GM08714 (cell line): ENCODE results near the gene SF3B6.

Experiments
- H3K4me3 ChIP-seq: fragments of 200-500 bp; sonication (Bioruptor generic); 2 replicates; pipeline ENCODE4 v1.5.1; 2014; ENCODE audit warnings: mild to moderate bottlenecking, low read length, inconsistent platforms
- ZNF274 ChIP-seq: IDR thresholded peaks from 2 replicates; pipeline ENCODE4 v1.6.1; 2012; ENCODE audit warnings: mild to moderate bottlenecking, low read depth, low read length

Gene SF3B6

DNA sequence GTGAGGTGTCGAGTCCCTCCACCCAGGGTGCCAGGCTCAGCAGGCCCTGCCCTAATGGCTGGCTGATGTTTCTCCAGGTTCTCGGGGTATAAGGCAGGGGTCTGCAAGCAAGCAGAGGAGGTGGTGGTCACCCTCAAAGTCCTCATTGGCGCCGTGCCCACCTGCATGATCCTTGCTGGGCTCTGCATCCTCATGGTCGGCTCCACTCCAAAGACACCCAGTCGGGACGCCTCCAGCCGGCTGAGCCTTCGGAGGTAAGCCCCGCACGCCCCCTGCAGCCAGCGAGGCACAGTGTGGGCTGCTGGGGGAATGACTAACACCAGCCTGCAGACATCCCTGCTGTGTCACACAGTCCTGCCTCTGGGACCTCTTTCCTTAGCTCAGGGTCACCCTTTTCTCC is 52.1 kb downstream of the SF3B6 start:
- H3K4me3 ChIP-seq: no peak overlapping the region
- no peak for TF ChIP-seq ZNF274

DNA sequence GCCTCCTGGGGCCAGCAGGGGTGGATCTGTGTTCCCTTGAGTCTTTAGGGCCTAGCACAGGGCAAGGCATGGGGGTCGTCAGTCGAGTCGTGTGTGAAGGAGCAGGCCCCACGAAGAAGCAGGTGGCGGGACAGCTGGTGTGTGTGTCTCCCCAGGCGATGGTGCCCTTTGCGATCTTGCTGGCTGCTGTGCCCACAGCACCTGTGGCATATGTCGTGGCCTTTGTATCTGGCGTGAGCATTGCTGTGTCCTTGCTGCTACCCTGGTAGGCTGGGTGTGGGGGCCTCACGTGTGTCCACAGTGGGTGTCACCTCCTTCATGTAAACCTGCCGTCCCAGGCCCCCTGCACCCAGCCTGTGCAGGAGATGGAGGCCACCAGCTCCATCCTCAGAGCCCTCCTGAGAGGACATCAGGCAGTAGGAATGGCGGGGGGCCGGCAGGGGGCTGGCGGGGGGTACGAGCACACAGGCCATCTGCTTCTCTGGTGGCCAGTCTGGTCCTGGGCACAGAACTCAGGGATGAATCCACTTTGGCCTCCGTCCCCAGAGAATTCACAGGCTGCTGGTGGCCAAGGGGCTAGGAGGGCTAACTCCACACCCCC is 53.1 kb downstream of the SF3B6 start:
- no peak for TF ChIP-seq ZNF274
- no peak overlapping the region for H3K4me3 ChIP-seq

DNA sequence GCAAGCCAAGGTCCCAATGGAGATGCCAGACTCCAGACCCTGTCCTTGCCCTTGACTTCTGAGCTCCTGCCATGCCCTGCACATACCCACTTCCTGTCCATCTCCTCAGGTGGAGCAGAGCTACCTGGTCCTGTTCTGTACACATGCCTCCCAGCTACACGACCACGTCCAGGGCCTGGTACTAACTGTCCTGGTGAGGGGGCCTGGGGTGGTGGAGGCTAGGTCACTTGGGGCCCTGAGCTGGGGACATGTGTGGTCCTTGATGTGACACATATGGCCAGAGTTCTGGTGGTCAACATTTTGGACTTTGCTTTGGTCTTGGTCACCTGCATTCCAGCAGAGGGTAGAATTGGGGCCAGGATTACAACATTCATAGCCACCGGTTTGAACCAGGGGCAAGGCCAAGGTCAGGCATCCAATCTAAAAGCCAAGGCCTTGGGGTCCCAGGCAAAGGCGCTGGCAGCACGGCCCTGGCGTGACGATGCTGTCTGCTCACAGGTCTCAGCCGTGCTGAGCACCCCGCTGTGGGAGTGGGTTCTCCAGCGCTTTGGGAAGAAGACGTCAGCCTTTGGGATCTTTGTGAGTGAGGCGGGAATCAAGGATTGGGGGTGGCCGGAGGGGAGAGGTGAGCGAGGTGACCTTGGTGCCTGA is 53.7 kb downstream of the SF3B6 start:
- no peak overlapping the region for H3K4me3 ChIP-seq
- no peak for TF ChIP-seq ZNF274

DNA sequence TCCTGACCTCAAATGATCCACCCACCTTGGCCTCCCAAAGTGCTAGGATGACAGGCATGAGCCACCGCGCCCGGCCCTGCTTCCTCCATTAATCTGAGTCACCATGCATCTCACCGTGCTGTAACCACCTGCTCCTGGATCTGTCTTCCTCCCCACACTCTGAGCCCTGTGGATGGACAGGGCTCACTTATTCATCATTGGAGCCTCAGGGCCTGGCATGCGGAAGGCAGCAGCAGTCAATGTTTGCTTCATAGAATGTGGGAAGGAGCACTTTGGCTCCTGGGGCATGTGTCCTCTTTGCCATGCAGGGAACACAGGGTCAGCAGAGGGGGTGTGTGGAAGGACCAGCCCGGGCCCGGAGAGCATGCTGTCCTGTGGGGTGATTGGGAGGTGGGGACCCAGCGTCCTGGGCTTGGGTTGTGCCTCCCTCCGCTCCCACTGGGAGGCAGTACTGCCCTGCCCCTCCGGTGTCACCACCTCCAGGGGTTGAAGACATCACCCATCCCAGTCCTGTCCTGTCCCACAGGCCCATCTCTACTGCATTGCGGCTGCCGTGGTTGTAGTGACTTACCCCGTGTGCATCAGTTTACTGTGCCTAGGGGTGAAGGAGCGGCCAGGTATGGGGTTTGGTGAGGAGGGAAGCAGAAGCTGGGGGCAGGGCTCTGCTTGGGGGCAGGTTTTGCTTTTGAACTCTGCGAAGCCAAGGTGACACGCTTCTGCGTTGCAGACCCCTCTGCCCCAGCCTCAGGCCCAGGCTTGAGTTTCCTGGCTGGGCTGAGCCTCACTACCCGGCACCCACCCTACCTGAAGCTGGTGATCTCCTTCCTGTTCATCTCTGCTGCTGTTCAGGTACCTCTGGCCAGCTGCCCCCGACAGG is 54.8 kb downstream of the SF3B6 start:
- no peak for TF ChIP-seq ZNF274
- no peak overlapping the region for H3K4me3 ChIP-seq

DNA sequence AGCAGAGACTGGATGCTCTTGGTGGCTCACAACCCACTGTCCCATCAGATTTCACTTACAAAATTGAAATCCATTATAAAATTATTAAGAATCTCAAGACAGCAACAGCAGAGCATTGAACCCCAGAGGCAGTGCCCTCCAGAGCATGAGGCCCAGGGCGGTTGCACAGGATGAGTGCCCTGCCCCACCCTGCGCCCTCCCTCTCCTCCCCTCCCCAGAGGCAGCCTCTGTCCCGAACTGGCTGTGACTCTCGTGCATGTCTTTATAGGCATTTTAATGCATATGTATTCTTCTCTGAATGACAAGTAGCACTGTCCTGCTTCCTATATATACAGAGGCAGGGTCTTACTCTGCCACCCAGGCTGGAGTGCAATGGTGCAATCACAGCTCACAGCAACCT is 55.9 kb downstream of the SF3B6 start:
- no peak for TF ChIP-seq ZNF274
- no peak overlapping the region for H3K4me3 ChIP-seq

DNA sequence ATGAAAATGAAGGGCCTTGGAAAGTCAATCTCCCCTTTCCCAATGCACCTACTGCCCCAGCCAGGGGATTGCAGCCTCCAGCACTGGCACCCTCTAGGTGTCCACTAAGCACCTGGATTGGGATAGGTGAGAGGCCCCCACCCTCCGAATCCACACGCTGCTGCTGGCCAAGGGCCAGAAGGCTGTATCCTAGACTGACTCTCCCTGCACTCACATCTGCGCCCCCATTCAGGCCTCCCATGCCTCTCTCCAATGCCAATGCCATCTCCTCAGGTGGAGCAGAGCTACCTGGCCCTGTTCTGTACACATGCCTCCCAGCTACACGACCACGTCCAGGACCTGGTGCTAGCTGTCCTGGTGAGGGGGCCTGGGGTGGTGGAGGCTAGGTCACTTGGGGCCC is 56.4 kb downstream of the SF3B6 start:
- TF ChIP-seq ZNF274: no peak
- H3K4me3 ChIP-seq: no peak overlapping the region

DNA sequence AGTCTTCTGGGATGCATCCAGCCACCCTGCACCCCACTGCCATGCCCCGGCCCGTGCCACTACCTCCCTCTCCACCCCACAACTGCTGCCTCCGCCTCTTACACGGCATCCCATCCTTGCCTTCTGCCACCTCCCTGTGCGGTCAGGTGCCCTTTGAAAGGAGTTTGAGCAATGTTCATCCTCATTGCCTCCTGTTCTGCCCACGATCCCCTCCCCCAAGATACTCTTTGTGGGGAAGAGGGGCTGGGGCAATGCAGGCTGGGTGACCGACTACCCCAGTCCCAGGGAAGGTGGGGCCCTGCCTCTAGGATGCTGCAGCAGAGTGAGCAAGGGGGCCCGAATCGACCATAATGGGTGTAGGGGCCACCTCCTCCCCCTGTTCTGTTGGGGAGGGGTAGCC is 57.9 kb downstream of the SF3B6 start:
- no peak for TF ChIP-seq ZNF274
- H3K4me3 ChIP-seq: no peak overlapping the region

DNA sequence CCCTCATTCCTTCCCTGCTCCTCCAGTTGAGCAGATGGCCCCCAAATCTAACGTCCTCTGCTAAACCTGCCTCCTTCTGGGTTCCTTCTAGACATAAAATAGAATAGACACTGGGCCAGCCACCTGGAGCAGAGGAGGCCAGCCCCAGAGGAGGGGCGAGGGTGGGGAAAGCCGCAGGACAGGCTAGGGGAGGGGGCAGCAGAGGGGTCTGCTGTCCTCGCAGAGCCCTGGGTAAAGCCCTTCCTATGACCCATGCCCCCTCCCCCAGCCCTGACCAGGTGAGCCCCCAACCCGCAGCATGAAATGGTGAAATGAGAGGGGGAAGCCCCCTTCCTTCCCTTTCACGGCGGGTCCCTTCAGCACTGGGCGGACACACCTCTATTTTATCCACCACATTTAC is 58.4 kb downstream of the SF3B6 start:
- no peak overlapping the region for H3K4me3 ChIP-seq
- no peak for TF ChIP-seq ZNF274
